ENCODE results near the gene MPO. TPM values are rescaled to one million over a fixed set of nuclear protein-coding genes. Genes with fewer than 3 reads are reported as not detected.

The MPO gene
- total and polyA plus RNA-seq, 2 of the 8 experiments (the other 6 are each of a cell fraction or from before 2014, with no cell fraction given), result 0.06 to 0.74 TPM

DNA sequence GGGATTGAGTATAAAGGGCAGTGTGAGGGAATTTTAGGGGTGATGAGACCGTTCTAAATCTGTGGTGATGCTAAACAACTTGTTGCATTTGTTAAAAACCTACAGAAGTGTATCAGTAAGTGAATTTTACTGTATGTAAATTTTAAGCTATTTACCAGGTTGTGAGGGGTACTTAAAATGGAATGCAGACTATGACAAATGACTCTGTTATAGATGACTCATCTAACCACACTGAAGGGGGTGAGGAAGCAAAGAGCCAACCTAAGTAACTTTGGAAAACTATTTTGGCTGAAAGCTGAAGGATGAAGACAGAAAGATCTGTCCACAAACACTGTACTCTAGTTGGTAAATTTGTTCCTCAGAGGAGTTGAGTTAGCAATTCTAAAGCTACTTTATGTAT, 56.4 kb downstream of the MPO start:
- Histone ChIP-seq H2BK5ac (ENCODE audit: low read depth, low read length) (no peak overlapping the region), H3K14ac (ENCODE audit: insufficient read length) (no peak overlapping the region), H3K79me1 (ENCODE audit: low read depth, low read length) (no peaks in the 10 kb centered on the region), H3K23me2 (ENCODE audit: low read depth, low read length) (peaks cover 2% of the 10 kb centered on the region; the same call in 1 of the 2 replicates), H2AFZ (ENCODE audit: low read length) (no peak overlapping the region), H2BK12ac (ENCODE audit: low read depth, low read length) (no peak overlapping the region), H2BK15ac (ENCODE audit: low read length) (no peak overlapping the region), H2BK120ac (replicated peaks; ENCODE audit: low read depth, low read length) (no peak overlapping the region), H3K4me1 (replicated peaks in 1 of 4; ENCODE audit: control insufficient read depth in 3 of 4, insufficient read depth in 4 of 4, low read length in 3 of 4) (peaks cover 0 to 6% (median 0%) of the 10 kb centered on the region in 4 experiments; a peak in 5 of 7 replicates), H4K5ac (ENCODE audit: insufficient read length, low read depth, low read length) (no peak overlapping the region), H3K27me3 (replicated peaks in 1 of 4; ENCODE audit: control insufficient read depth in 3 of 4, extremely low read depth in 1 of 4, insufficient read depth in 3 of 4, low read length in 3 of 4) (peaks cover 1 to 10% (median 5%) of the 10 kb centered on the region in 4 experiments; a peak in 4 of 7 replicates), H3K79me2 (ENCODE audit: control insufficient read depth in 1 of 2, insufficient read depth in 2 of 2, low read length in 2 of 2) (no peaks in the 10 kb centered on the region), H4K20me1 (replicated peaks in 1 of 2; ENCODE audit: control insufficient read depth in 1 of 2, insufficient read depth in 2 of 2, low read length in 2 of 2) (no peaks in the 10 kb centered on the region), H3K56ac (replicated peaks; ENCODE audit: insufficient read length, low read depth, low read length) (no peak overlapping the region), H3K4ac (replicated peaks; ENCODE audit: insufficient read length, low read depth, low read length) (no peak overlapping the region), H3K27ac (ENCODE audit: low read depth, low read length) (no peak overlapping the region), H3K23ac (ENCODE audit: insufficient read length) (no peak overlapping the region), H4K91ac (replicated peaks; ENCODE audit: insufficient read length, low read length) (no peak overlapping the region), H3K18ac (ENCODE audit: extremely low read depth, low read length) (no peak overlapping the region), H3K9ac (replicated peaks in 1 of 4; ENCODE audit: extremely low read depth in 1 of 4, low read depth in 3 of 4, low read length in 3 of 4) (no peak overlapping the region), H4K8ac (ENCODE audit: extremely low read depth, insufficient read depth, low read length) (no peak overlapping the region), H3K4me3 (ENCODE audit: extremely low read depth in 1 of 4, insufficient read depth in 2 of 4, low read depth in 3 of 4, low read length in 4 of 4) (no peak overlapping the region), H3K4me2 (ENCODE audit: insufficient read depth in 1 of 2, low read depth in 2 of 2, low read length in 2 of 2) (no peak overlapping the region), H2AK5ac (ENCODE audit: low read depth, low read length) (no peak overlapping the region), H3K36me3 (ENCODE audit: control insufficient read depth in 2 of 4, insufficient read depth in 4 of 4, low read length in 3 of 4) (no peaks in the 10 kb centered on the region), H2BK20ac (ENCODE audit: low read length) (no peak overlapping the region), H3K9me3 (ENCODE audit: insufficient read depth in 2 of 2, low read depth in 1 of 2, low read length in 1 of 2) (no peaks in the 10 kb centered on the region)
- DNase-seq (ENCODE audit: low read depth in 1 of 2, low spot score in 2 of 2) (no peak), FAIRE-seq (no peak)
- CTCF ChIA-PET (ENCODE audit: partially characterized antibody), result interaction anchor here (0.6 to 2.0 kb wide), 5 partner anchors 8 to 47 kb away, joined by 3 to 7 read pairs (median 3); partner anchors contain the start of gene LPO
- TF ChIP-seq SIX5 (IDR thresholded peaks at IDR 0.05; ENCODE audit: low read depth, low read length) (no peak), NRF1 (IDR thresholded peaks at IDR 0.05; ENCODE audit: low read depth, low read length) (no peak), EGR1 (IDR thresholded peaks at IDR 0.05; ENCODE audit: borderline replicate concordance, low read depth, low read length) (no peak), YY1 (IDR thresholded peaks at IDR 0.05; ENCODE audit: low read depth, low read length) (no peak), SUZ12 (IDR thresholded peaks at IDR 0.05; ENCODE audit: low read length) (no peak), JUN (IDR thresholded peaks at IDR 0.05; ENCODE audit: low read depth, low read length) (no peak), EP300 (IDR thresholded peaks at IDR 0.05; ENCODE audit: borderline replicate concordance in 1 of 2, low read depth in 2 of 2, low read length in 2 of 2) (no peak), TBP (IDR thresholded peaks at IDR 0.05; ENCODE audit: low read depth, low read length) (no peak)
- TF ChIP-seq, protein P1, sequence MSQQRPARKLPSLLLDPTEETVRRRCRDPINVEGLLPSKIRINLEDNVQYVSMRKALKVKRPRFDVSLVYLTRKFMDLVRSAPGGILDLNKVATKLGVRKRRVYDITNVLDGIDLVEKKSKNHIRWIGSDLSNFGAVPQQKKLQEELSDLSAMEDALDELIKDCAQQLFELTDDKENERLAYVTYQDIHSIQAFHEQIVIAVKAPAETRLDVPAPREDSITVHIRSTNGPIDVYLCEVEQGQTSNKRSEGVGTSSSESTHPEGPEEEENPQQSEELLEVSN (IDR thresholded peaks at IDR 0.05), result no peak
- 64% methylated on average over 1 of the region's 1 CpG; no CpG with 5 or more reads in 1 of the 2 experiments for WGBS, 2 experiments (ENCODE audit: extremely low coverage in 1 of 2, insufficient coverage in 1 of 2, insufficient read length in 1 of 2, insufficient replicate concordance in 2 of 2, low coverage in 1 of 2, low lambda C conversion rate in 2 of 2, missing lambda C conversion rate in 1 of 2)
- POLR2A ChIA-PET (ENCODE audit: partially characterized antibody), result interaction anchor here (1.0 kb wide), 1 partner anchor 14 kb away, joined by 3 read pairs; the partner anchor contains the start of gene LPO
